ENCODE results near the gene CDH13.

DNA sequence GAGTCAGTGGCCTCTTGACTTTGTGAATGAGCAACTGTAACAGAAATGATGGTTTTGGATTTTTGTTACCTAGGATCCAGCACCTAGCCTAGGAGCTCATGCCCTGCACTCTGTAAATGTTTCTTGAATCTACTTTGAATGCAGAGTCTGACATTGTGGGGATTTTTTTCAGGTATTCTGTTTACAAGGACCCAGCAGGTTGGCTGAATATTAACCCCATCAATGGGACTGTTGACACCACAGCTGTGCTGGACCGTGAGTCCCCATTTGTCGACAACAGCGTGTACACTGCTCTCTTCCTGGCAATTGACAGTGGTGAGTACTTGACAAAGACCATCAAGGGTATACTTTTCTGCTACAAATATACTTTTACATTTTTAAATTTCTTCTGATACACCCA is 1121.2 kb downstream of the CDH13 start:
- TF ChIP-seq, protein P1, sequence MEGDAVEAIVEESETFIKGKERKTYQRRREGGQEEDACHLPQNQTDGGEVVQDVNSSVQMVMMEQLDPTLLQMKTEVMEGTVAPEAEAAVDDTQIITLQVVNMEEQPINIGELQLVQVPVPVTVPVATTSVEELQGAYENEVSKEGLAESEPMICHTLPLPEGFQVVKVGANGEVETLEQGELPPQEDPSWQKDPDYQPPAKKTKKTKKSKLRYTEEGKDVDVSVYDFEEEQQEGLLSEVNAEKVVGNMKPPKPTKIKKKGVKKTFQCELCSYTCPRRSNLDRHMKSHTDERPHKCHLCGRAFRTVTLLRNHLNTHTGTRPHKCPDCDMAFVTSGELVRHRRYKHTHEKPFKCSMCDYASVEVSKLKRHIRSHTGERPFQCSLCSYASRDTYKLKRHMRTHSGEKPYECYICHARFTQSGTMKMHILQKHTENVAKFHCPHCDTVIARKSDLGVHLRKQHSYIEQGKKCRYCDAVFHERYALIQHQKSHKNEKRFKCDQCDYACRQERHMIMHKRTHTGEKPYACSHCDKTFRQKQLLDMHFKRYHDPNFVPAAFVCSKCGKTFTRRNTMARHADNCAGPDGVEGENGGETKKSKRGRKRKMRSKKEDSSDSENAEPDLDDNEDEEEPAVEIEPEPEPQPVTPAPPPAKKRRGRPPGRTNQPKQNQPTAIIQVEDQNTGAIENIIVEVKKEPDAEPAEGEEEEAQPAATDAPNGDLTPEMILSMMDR (conservative IDR thresholded peaks at IDR 0.05; ENCODE audit: low read depth in 2 of 2), result no peak
- TF ChIP-seq, protein P2, sequence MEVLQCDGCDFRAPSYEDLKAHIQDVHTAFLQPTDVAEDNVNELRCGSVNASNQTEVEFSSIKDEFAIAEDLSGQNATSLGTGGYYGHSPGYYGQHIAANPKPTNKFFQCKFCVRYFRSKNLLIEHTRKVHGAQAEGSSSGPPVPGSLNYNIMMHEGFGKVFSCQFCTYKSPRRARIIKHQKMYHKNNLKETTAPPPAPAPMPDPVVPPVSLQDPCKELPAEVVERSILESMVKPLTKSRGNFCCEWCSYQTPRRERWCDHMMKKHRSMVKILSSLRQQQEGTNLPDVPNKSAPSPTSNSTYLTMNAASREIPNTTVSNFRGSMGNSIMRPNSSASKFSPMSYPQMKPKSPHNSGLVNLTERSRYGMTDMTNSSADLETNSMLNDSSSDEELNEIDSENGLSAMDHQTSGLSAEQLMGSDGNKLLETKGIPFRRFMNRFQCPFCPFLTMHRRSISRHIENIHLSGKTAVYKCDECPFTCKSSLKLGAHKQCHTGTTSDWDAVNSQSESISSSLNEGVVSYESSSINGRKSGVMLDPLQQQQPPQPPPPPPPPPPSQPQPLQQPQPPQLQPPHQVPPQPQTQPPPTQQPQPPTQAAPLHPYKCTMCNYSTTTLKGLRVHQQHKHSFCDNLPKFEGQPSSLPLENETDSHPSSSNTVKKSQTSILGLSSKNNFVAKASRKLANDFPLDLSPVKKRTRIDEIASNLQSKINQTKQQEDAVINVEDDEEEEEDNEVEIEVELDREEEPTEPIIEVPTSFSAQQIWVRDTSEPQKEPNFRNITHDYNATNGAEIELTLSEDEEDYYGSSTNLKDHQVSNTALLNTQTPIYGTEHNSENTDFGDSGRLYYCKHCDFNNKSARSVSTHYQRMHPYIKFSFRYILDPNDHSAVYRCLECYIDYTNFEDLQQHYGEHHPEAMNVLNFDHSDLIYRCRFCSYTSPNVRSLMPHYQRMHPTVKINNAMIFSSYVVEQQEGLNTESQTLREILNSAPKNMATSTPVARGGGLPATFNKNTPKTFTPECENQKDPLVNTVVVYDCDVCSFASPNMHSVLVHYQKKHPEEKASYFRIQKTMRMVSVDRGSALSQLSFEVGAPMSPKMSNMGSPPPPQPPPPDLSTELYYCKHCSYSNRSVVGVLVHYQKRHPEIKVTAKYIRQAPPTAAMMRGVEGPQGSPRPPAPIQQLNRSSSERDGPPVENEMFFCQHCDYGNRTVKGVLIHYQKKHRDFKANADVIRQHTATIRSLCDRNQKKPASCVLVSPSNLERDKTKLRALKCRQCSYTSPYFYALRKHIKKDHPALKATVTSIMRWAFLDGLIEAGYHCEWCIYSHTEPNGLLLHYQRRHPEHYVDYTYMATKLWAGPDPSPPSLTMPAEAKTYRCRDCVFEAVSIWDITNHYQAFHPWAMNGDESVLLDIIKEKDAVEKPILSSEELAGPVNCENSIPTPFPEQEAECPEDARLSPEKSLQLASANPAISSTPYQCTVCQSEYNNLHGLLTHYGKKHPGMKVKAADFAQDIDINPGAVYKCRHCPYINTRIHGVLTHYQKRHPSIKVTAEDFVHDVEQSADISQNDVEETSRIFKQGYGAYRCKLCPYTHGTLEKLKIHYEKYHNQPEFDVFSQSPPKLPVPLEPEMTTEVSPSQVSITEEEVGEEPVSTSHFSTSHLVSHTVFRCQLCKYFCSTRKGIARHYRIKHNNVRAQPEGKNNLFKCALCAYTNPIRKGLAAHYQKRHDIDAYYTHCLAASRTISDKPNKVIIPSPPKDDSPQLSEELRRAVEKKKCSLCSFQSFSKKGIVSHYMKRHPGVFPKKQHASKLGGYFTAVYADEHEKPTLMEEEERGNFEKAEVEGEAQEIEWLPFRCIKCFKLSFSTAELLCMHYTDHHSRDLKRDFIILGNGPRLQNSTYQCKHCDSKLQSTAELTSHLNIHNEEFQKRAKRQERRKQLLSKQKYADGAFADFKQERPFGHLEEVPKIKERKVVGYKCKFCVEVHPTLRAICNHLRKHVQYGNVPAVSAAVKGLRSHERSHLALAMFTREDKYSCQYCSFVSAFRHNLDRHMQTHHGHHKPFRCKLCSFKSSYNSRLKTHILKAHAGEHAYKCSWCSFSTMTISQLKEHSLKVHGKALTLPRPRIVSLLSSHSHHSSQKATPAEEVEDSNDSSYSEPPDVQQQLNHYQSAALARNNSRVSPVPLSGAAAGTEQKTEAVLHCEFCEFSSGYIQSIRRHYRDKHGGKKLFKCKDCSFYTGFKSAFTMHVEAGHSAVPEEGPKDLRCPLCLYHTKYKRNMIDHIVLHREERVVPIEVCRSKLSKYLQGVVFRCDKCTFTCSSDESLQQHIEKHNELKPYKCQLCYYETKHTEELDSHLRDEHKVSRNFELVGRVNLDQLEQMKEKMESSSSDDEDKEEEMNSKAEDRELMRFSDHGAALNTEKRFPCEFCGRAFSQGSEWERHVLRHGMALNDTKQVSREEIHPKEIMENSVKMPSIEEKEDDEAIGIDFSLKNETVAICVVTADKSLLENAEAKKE (CRISPR knock-in tag; IDR thresholded peaks at IDR 0.05), result no peak
- no peak for TF ChIP-seq EZH2 (IDR thresholded peaks at IDR 0.05; ENCODE audit: low read depth, unreplicated experiment)
- TF ChIP-seq ZNF114 (CRISPR knock-in tag; IDR thresholded peaks at IDR 0.05), result no peak
- TF ChIP-seq CREB1 (CRISPR knock-in tag; IDR thresholded peaks at IDR 0.05; ENCODE audit: low read depth), result no peak

Measured in GM23338 (cell line).